OCI-LY7 (cell line): Measurements from ENCODE around the gene RRAGC.

ENCODE experiments used
- EZH2phosphoT487 ChIP-seq: fragments of 200-600 bp; sonication (generic); IDR thresholded peaks from 2 replicates; pipeline ENCODE4 v1.6.1; 2018; ENCODE audit warnings: low read depth, borderline replicate concordance, mild to moderate bottlenecking, mixed run types, antibody characterized with exemption, low read length, moderate library complexity, mixed read lengths
- TF ChIP-seq, protein P1 (sequence below): fragments of 200-600 bp; sonication (generic); conservative IDR thresholded peaks from 2 replicates; pipeline ENCODE4 v1.5.1; 2014; ENCODE audit warnings: mild to moderate bottlenecking, antibody characterized with exemption, low read length, moderate library complexity, mixed read lengths

DNA sequence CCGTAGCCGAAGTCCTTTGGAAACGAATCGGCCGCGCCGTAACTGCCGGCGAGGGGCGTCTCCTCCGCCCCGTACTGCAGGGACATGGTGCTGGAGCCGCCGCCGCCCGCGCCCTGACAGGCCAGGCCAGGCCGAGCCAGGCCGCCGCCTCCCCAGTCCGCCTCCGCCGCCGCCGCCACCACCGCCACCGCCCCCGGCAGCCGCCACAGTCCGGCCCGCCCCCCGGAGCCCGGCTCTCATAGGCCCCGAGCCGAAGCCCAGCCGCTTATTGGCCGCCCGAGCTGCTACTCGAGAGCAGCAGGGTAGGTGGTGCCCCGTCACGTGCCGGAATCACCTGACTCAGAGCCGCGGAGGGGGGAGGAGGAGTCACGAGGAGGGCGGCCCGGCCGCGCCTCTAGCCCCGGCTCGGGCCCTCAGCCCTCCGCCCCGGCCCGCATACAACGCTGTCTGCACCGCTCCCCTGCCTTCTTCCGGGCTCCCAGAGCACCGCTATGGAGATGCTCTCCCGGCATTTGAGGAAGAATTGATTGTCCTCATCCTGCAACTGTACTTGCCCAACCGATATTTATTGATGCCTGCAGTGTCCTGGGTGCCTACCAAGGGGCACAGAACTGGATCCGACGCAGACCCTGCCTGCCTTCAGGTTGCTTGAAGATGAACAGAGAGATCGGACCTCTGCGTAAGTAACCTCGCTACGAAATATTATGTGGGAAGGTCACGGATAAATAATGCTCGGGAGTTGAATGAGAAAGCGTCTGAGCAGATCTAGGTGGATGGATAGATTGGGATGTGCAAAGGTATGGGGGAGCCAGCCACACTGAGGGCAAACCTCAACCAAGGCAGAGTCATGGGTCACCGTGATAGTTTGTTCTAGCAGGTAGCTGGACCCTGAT is at the start of gene RRAGC:
- TF ChIP-seq, protein P1, sequence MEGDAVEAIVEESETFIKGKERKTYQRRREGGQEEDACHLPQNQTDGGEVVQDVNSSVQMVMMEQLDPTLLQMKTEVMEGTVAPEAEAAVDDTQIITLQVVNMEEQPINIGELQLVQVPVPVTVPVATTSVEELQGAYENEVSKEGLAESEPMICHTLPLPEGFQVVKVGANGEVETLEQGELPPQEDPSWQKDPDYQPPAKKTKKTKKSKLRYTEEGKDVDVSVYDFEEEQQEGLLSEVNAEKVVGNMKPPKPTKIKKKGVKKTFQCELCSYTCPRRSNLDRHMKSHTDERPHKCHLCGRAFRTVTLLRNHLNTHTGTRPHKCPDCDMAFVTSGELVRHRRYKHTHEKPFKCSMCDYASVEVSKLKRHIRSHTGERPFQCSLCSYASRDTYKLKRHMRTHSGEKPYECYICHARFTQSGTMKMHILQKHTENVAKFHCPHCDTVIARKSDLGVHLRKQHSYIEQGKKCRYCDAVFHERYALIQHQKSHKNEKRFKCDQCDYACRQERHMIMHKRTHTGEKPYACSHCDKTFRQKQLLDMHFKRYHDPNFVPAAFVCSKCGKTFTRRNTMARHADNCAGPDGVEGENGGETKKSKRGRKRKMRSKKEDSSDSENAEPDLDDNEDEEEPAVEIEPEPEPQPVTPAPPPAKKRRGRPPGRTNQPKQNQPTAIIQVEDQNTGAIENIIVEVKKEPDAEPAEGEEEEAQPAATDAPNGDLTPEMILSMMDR = no peak
- no peak for TF ChIP-seq EZH2phosphoT487
